Ascending aorta (tissue), 2 donors: ENCODE results near the gene ENOX1. TPM values are rescaled to one million over a fixed set of nuclear protein-coding genes. Genes with fewer than 3 reads are reported as not detected.

Experiments used
- DNase-seq, 2 donors: peaks; one replicate each; pipeline ENCODE4 v3.0.0-alpha.2; 2019; ENCODE audit warnings: low spot score in 2 of 2
- H3K27ac ChIP-seq, 2 donors: fragments of 200-600 bp; sonication (generic); one replicate each; pipeline ENCODE4 v1.5.1; 2016 to 2017; ENCODE audit warnings: mild to moderate bottlenecking in 1 of 2
- H3K27me3 ChIP-seq: fragments of 200-600 bp; sonication (generic); one replicate; pipeline ENCODE4 v1.5.1; 2017
- H3K36me3 ChIP-seq, 2 donors: fragments of 200-600 bp; sonication (generic); one replicate each; pipeline ENCODE4 v1.5.1; 2016
- H3K4me1 ChIP-seq, 2 donors: fragments of 200-600 bp; sonication (generic); one replicate each; pipeline ENCODE4 v1.5.1; 2016 to 2017; ENCODE audit warnings: mild to moderate bottlenecking in 1 of 2
- H3K4me3 ChIP-seq, 2 donors: fragments of 200-600 bp; sonication (generic); one replicate each; pipeline ENCODE4 v1.5.1; 2016 to 2017; ENCODE audit warnings: mild to moderate bottlenecking in 1 of 2
- H3K9me3 ChIP-seq, 2 donors: fragments of 200-600 bp; sonication (generic); one replicate each; pipeline ENCODE4 v1.5.1; 2016
- intact Hi-C: fragments of 100-400 bp; cut with DNase I; formaldehyde crosslinking; loops from one replicate; pipeline ENCODE4 v1.15.1; 2023
- total RNA-seq: library from RNA; depleted of rRNA; stranded (reverse); fragments of >200 nt; gene quantifications from one replicate; pipeline ENCODE4 v1.1.0, GENCODE V29; 2016
- TF ChIP-seq, protein P1 (sequence below), 3 experiments: fragments of 200-600 bp in 2 of 3; fragments of 450-650 bp in 1 of 3; sonication (generic) in 2 of 3; IDR thresholded peaks; one replicate each; pipeline ENCODE4 v1.5.1; 2016 to 2019; ENCODE audit warnings: antibody characterized with exemption in 3 of 3, mild to moderate bottlenecking in 1 of 3, moderate library complexity in 1 of 3

The ENOX1 gene
- total RNA-seq, 1 donor from 2014 or later: 0.21 TPM

DNA sequence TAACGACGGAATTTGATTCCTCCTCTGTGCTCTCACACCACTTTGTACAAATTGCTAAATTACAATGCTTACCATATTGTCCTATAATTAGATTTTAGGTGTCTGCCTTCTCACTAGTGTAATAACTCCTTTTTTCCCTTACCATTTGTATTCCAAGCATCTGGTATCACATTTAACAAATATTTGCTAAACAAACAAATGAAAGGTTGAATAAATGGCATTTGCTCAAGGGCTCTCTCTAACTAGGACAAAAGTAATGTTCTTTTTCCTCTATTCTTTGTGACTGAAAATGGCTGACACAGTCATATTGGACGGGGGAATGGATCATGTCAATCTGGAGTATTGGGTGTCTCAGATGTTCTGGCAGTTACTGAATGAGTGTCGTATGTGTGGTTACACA, 99.7 kb downstream of the ENOX1 start:
- TF ChIP-seq, protein P1, sequence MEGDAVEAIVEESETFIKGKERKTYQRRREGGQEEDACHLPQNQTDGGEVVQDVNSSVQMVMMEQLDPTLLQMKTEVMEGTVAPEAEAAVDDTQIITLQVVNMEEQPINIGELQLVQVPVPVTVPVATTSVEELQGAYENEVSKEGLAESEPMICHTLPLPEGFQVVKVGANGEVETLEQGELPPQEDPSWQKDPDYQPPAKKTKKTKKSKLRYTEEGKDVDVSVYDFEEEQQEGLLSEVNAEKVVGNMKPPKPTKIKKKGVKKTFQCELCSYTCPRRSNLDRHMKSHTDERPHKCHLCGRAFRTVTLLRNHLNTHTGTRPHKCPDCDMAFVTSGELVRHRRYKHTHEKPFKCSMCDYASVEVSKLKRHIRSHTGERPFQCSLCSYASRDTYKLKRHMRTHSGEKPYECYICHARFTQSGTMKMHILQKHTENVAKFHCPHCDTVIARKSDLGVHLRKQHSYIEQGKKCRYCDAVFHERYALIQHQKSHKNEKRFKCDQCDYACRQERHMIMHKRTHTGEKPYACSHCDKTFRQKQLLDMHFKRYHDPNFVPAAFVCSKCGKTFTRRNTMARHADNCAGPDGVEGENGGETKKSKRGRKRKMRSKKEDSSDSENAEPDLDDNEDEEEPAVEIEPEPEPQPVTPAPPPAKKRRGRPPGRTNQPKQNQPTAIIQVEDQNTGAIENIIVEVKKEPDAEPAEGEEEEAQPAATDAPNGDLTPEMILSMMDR (IDR thresholded peaks at IDR 0.05): no peak

DNA sequence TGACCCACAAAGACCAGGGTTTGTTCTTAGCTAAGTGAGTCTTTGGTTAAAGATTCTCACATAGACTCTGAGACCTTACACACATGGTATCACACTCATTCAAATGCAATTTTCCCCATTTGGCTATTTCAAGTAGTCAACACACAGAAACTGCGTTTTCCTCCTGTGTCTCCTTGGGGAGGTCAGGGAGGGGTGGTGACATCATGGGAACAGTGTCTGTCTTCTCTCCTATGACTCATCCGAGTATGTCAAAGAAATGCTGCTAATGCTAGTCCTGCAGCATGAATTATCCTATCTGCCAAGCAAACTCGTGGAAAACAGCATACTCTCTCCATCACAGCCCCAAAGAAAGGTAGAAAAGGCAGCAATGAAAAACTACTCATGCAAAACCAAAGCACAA, 100.2 kb downstream of the ENOX1 start:
- DNase-seq: no peak

More for the DNA sequence above, 99.7 kb downstream of the ENOX1 start:
- no peak for DNase-seq
- intact Hi-C loops: no loop called here
- Histone ChIP-seq H3K36me3 (no peaks in the 10 kb centered on the region), H3K27me3 (no peaks in the 10 kb centered on the region), H3K4me3 (no peak overlapping the region), H3K4me1 (no peaks in the 10 kb centered on the region), H3K27ac (no peak overlapping the region), H3K9me3 (no peaks in the 10 kb centered on the region)

DNA sequence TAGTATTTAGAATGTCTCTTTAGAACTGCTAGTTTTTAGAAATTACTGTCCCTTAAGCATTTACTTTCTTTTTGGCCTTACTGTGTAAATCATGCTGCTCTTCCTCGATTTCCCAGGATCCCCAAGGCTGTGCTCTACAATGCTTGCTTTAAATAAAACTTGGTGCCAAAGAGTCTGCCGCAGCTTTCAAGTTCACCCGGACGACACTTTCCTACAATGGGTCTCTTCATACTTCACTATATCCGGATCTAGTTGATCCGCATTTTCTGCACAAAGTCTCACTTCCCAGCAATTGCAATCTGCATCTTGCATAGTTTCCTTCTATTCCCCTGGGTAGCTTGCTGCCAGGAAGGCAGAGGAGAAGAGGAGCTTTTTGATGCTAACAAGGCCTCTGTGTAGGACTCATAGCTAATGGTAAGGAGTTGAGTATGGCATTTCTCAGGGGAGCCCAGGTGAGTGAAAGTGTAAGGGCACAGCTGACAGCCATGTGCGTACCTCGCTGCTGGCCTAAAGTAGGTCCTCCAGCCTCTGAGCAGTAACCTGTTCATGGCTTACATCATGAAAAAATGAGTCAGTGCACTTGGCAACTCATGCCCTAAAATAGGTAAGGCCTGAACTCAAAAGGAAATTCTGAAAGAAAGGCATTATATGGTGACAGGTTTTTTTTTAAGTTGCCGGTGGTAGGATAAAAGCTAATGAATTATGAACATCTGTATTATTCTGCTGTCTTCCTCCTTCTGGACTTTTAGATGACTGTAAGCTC, 101.6 kb downstream of the ENOX1 start:
- no peaks in the 10 kb centered on the region for H3K27me3 ChIP-seq
- no peaks in the 10 kb centered on the region for H3K9me3 ChIP-seq
- no peaks in the 10 kb centered on the region for H3K4me1 ChIP-seq
- DNase-seq: no peak
- intact Hi-C loops: no loop called here
- no peak overlapping the region for H3K27ac ChIP-seq
- TF ChIP-seq, protein P1 (IDR thresholded peaks at IDR 0.05): no peak
- H3K4me3 ChIP-seq: no peak overlapping the region
- H3K36me3 ChIP-seq: no peaks in the 10 kb centered on the region

More for the DNA sequence above, 100.2 kb downstream of the ENOX1 start:
- Histone ChIP-seq H3K9me3 (no peaks in the 10 kb centered on the region), H3K27me3 (no peaks in the 10 kb centered on the region), H3K27ac (no peak overlapping the region), H3K4me1 (no peaks in the 10 kb centered on the region), H3K4me3 (no peak overlapping the region), H3K36me3 (no peaks in the 10 kb centered on the region)
- intact Hi-C loops: no loop called here
- TF ChIP-seq, protein P1 (IDR thresholded peaks at IDR 0.05): no peak

DNA sequence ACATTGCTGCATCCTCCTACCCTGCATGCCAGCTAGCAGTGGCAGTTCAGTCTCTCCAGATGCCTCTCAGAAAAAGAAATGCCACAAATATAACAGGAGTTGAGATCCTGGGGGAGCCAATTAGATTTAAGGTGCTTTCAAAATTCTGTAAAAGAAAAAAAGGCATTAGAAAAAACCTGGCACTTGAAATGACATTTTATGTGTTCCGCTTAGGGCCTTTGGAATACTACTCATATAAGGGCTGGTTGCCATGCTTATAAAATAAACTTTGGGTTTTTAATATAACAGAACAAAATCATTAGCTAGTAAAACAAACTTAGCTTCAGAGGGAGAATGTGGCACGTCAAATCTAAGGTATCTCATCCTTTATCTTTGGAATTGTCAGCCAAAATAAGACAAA, 104.1 kb downstream of the ENOX1 start:
- no peak for DNase-seq
- H3K27ac ChIP-seq: no peak overlapping the region
- intact Hi-C loops: no loop called here

DNA sequence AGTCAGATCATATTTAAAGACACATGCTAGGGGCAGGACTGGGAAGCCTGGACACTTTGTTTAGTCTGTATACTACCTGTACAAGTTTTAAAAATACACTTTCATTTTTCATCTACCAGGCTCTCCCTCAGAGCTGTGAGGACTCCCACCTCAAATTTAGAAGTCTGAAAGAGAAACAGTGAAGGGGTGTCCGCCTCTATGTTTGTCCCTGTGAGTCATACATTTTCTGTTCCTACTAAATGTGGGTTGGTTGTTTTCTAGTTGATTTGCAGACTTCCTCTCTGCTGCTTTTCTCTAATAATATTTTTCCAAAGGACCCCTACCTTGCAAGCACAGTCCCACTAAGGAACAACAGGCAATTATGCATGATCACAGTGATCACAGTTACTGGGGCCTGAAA, 110.5 kb downstream of the ENOX1 start:
- Histone ChIP-seq H3K27ac (no peak overlapping the region), H3K4me1 (no peaks in the 10 kb centered on the region), H3K4me3 (no peak overlapping the region), H3K27me3 (no peaks in the 10 kb centered on the region), H3K9me3 (no peaks in the 10 kb centered on the region), H3K36me3 (no peaks in the 10 kb centered on the region)
- no peak for DNase-seq
- TF ChIP-seq, protein P1 (IDR thresholded peaks at IDR 0.05): no peak
- intact Hi-C loops: no loop called here

More for the DNA sequence above, 104.1 kb downstream of the ENOX1 start:
- no peaks in the 10 kb centered on the region for H3K27me3 ChIP-seq
- H3K4me3 ChIP-seq: no peak overlapping the region
- TF ChIP-seq, protein P1 (IDR thresholded peaks at IDR 0.05): no peak
- H3K36me3 ChIP-seq: no peaks in the 10 kb centered on the region
- H3K4me1 ChIP-seq: no peaks in the 10 kb centered on the region
- H3K9me3 ChIP-seq: no peaks in the 10 kb centered on the region
